NCI-H2196 (cell line): Measurements from ENCODE around the gene MTPN.

Source experiments
- DNase-seq: peaks from one replicate; lab custom pipeline; 2025; ENCODE audit not compliant: unreplicated experiment; lab: John Stamatoyannopoulos, UW

Gene MTPN

GRCh38 chr7:135977007-135977741 is at the start of gene MTPN:
Gene MTPN, minus strand, starts transcription at chr7:135977359. Its CDS starts 259 bp downstream, at chr7:135977100.
- DNase-seq, result peak; percentile 98

GRCh38 chr7:136026209-136026608 is 49.0 kb upstream of the MTPN start:
- no peak for DNase-seq

GRCh38 chr7:136023134-136023869 is 46.1 kb upstream of the MTPN start:
- peak; percentile 66 for DNase-seq

- DNase-seq, result no peak
These were observed 43.4 kb upstream of the MTPN start for GRCh38 chr7:136020556-136020955.

- DNase-seq, result no peak
These were observed 40.9 kb upstream of the MTPN start for GRCh38 chr7:136018104-136018503.

- no peak for DNase-seq
These were observed 39.7 kb upstream of the MTPN start for GRCh38 chr7:136016649-136017395.

- no peak for DNase-seq
These were observed 38.5 kb upstream of the MTPN start for GRCh38 chr7:136015638-136016037.

GRCh38 chr7:136014659-136015058 is 37.5 kb upstream of the MTPN start:
- DNase-seq, result no peak

GRCh38 chr7:136012238-136012637 is 35.1 kb upstream of the MTPN start:
- no peak for DNase-seq

GRCh38 chr7:136009488-136010079 is 32.4 kb upstream of the MTPN start:
- DNase-seq, result peak; percentile 73

- DNase-seq, result no peak
These were observed 29.0 kb upstream of the MTPN start for GRCh38 chr7:136006208-136006607.

- no peak for DNase-seq
These were observed 26.9 kb upstream of the MTPN start for GRCh38 chr7:136004083-136004482.

- DNase-seq, result no peak
These were observed 25.6 kb upstream of the MTPN start for GRCh38 chr7:136002802-136003201.

- DNase-seq, result no peak
These were observed 23.2 kb upstream of the MTPN start for GRCh38 chr7:136000288-136000913.

GRCh38 chr7:135998081-135998480 is 20.9 kb upstream of the MTPN start:
- DNase-seq, result no peak

GRCh38 chr7:135995748-135996147 is 18.6 kb upstream of the MTPN start:
- no peak for DNase-seq

GRCh38 chr7:135994466-135995205 is 17.5 kb upstream of the MTPN start:
- DNase-seq, result no peak

- no peak for DNase-seq
These were observed 16.8 kb upstream of the MTPN start for GRCh38 chr7:135993950-135994349.

- no peak for DNase-seq
These were observed 14.7 kb upstream of the MTPN start for GRCh38 chr7:135991906-135992305.

- peak; percentile 12 for DNase-seq
These were observed 14.2 kb upstream of the MTPN start for GRCh38 chr7:135991322-135991721.
